Activated naive CD4-positive, alpha-beta T cell treated with anti-CD3 and anti-CD28 coated beads, Interleukin-2, amount 50 U/mL, for 16 hours (primary cell): ENCODE measurements around the gene MBIP.

Experiments
- DNase-seq: peaks from one replicate; pipeline ENCODE4 v3.0.0-alpha.2; 2020

MBIP gene

GRCh38 chr14:36260970-36261640, 59.3 kb downstream of the MBIP start:
- DNase-seq = no peak

GRCh38 chr14:36258241-36258640, 62.2 kb downstream of the MBIP start:
- DNase-seq = no peak

DNA sequence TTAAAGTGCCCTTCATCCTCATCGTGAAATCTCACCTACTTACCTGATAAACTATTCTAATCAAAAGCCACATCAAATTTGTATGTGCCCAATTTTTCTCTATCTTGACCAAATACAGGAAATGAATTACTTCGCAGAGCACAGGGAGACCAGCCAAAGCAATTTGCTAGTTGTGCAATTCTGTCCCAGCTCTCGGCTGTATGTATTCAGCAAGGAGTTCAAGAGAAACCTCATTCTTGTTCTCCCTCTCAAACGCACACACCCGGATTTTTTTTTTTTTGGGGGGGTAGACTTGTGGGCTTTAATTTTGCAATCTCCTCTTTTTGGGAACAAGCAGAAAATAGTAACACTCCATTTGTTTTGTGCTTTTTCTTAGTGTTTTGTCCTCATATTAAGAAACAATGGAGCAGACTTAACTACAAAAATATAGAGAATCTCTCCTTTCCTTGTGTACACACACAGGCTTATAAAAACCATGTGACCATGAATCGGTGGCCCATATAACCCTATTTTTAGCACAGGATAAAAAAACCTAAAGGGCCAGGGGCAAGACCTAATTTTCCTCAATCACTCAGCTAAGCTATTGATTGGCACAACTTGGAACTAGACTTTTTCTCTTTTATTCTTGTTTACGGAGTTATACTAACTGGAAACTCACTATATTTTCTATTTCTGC, 64.2 kb downstream of the MBIP start:
- DNase-seq = no peak

GRCh38 chr14:36254020-36254624, 66.3 kb downstream of the MBIP start:
- DNase-seq = no peak
